Natural killer cell (primary cell): ENCODE data around the gene GLIS2. TPM values are rescaled to one million over a fixed set of nuclear protein-coding genes. Genes with fewer than 3 reads are reported as not detected.

Experiments
- ATAC-seq, 3 donors: fragments of 150-1000 bp in 2 of 3; fragments of 200-7000 bp in 1 of 3; cut with Tn5 transposase; 1 replicate in 1 of 3; 2 replicates in 2 of 3; pipeline ENCODE4 v1.10.0; 2021; ENCODE audit warnings: mild to moderate bottlenecking in 2 of 3, moderate library complexity in 2 of 3
- DNase-seq, 2 donors: peaks; one replicate each; pipeline versions ENCODE4 v3.0.0 to v3.0.0-alpha.2; 2013 to 2021; ENCODE audit warnings: mixed read lengths in 1 of 2
- H3K27ac ChIP-seq: one replicate; pipeline ENCODE4 v1.5.1; 2013; ENCODE audit warnings: mild to moderate bottlenecking, low read length
- H3K27me3 ChIP-seq: one replicate; pipeline ENCODE4 v1.6.1; 2013; ENCODE audit warnings: low read length; ENCODE audit not compliant: control insufficient read depth, insufficient read depth
- H3K36me3 ChIP-seq: one replicate; pipeline ENCODE4 v1.6.1; 2013; ENCODE audit warnings: low read length; ENCODE audit not compliant: control insufficient read depth, insufficient read depth
- H3K4me1 ChIP-seq: one replicate; pipeline ENCODE4 v1.6.1; 2013; ENCODE audit warnings: low read length; ENCODE audit not compliant: control insufficient read depth, insufficient read depth
- H3K4me3 ChIP-seq: one replicate; pipeline ENCODE4 v1.5.1; 2013; ENCODE audit warnings: low read length
- H3K9me3 ChIP-seq: one replicate; pipeline ENCODE4 v1.6.1; 2013; ENCODE audit warnings: low read length; ENCODE audit not compliant: control insufficient read depth, insufficient read depth
- H3K27ac Mint-ChIP-seq, 2 donors: one replicate each; pipeline ENCODE4 v1.8.0; 2022; ENCODE audit warnings: mild to moderate bottlenecking in 2 of 2, mixed read lengths in 2 of 2, moderate library complexity in 1 of 2
- H3K27me3 Mint-ChIP-seq, 2 donors: one replicate each; pipeline ENCODE4 v1.8.0; 2022; ENCODE audit warnings: low read depth in 2 of 2, mixed read lengths in 2 of 2
- H3K36me3 Mint-ChIP-seq: one replicate; pipeline ENCODE4 v1.8.0; 2022; ENCODE audit warnings: mixed read lengths
- H3K4me1 Mint-ChIP-seq, 2 donors: one replicate each; pipeline ENCODE4 v1.8.0; 2022; ENCODE audit warnings: mixed read lengths in 2 of 2
- H3K4me3 Mint-ChIP-seq: one replicate; pipeline ENCODE4 v1.8.0; 2022; ENCODE audit warnings: mild to moderate bottlenecking, moderate library complexity, mixed read lengths
- H3K9me3 Mint-ChIP-seq, 2 donors: one replicate each; pipeline ENCODE4 v1.8.0; 2022; ENCODE audit warnings: mixed read lengths in 2 of 2
- CTCF ChIP-seq: fragments of 200-600 bp; IDR thresholded peaks from one replicate; pipeline ENCODE4 v1.8.0; 2022; ENCODE audit warnings: antibody characterized with exemption
- WGBS: methylation state at CpG from one replicate; pipeline ENCODE4 v1.1.7; 2013; ENCODE audit warnings: missing lambda C conversion rate; ENCODE audit not compliant: insufficient coverage; 5-methylcytosine and 5-hydroxymethylcytosine counted together
- intact Hi-C: fragments of 100-400 bp; cut with micrococcal nuclease; formaldehyde crosslinking; loops from one replicate; pipeline ENCODE4 v1.14.2; 2022
- total RNA-seq, 4 donors: library from RNA; stranded (reverse); fragments of 120-200 nt in 1 of 4; gene quantifications; one replicate each; pipeline versions ENCODE4 v1.2.3 to v1.2.4, GENCODE V29; 2013 to 2022

GLIS2 gene
- total RNA-seq, result under 1 TPM in 2 of 3 donors, not detected in 1; 0.05 to 0.35 TPM
- total RNA-seq (2013), result not detected

GRCh38 chr16:4315186-4316107, at the start of gene GLIS2:
Gene GLIS2, plus strand, starts transcription at chr16:4316067. Its CDS starts 16,214 bp downstream, at chr16:4332281.
- Histone ChIP-seq H3K36me3 (no peaks in the 10 kb centered on the region), H3K4me3 (peak within 1 kb of the TSS; percentile 34), H3K27ac (no peak within 1 kb of the TSS), H3K9me3 (no peaks in the 10 kb centered on the region), H3K4me1 (peaks cover 35% of the 10 kb centered on the region), H3K27me3 (peaks cover 18% of the 10 kb centered on the region)
- no peak for TF ChIP-seq CTCF
- ATAC-seq, result peak; percentile 64
- intact Hi-C loops, result no loop called here
- Mint-ChIP-seq H3K27me3 (peaks cover 11 to 15% of the 10 kb centered on the region in 2 donors), H3K4me3 (peak within 1 kb of the TSS; percentile 94), H3K9me3 (no peaks in the 10 kb centered on the region), H3K27ac (peak within 1 kb of the TSS; percentile 65 to 76), H3K36me3 (no peaks in the 10 kb centered on the region), H3K4me1 (peaks cover 11 to 22% of the 10 kb centered on the region in 2 donors)
- under 1% methylated on average over 68 of the region's 115 CpGs for WGBS
- peak; percentile 38 to 53 for DNase-seq

GRCh38 chr16:4266372-4266771, 49.5 kb upstream of the GLIS2 start:
- Mint-ChIP-seq H3K36me3 (no peaks in the 10 kb centered on the region), H3K27ac (no peak overlapping the region), H3K4me1 (peaks cover 0 to 22% of the 10 kb centered on the region in 2 donors), H3K27me3 (no peaks in the 10 kb centered on the region), H3K4me3 (no peak overlapping the region), H3K9me3 (no peaks in the 10 kb centered on the region)
- no peak overlapping the region for H3K27ac ChIP-seq
- ATAC-seq (no peak), DNase-seq (no peak)
- TF ChIP-seq CTCF, result no peak
- WGBS, result 96% methylated on average over 6 of the region's 6 CpGs
- H3K9me3 ChIP-seq, result no peaks in the 10 kb centered on the region
- no peaks in the 10 kb centered on the region for H3K27me3 ChIP-seq
- no peak overlapping the region for H3K4me3 ChIP-seq
- H3K4me1 ChIP-seq, result peaks cover 11% of the 10 kb centered on the region
- peaks cover 9% of the 10 kb centered on the region for H3K36me3 ChIP-seq
- intact Hi-C loops, result no loop called here

- peak overlapping the region; percentile 45 for H3K4me3 Mint-ChIP-seq
- no peaks in the 10 kb centered on the region for H3K36me3 ChIP-seq
- H3K27ac Mint-ChIP-seq, result no peak overlapping the region
- H3K4me1 Mint-ChIP-seq, result peaks cover 5 to 31% of the 10 kb centered on the region in 2 donors
- H3K27ac ChIP-seq, result no peak overlapping the region
- H3K9me3 ChIP-seq, result no peaks in the 10 kb centered on the region
- no peaks in the 10 kb centered on the region for H3K27me3 Mint-ChIP-seq
- TF ChIP-seq CTCF, result no peak
- H3K4me1 ChIP-seq, result peaks cover 21% of the 10 kb centered on the region
- no peaks in the 10 kb centered on the region for H3K36me3 Mint-ChIP-seq
- intact Hi-C loops, result no loop called here
- no peaks in the 10 kb centered on the region for H3K27me3 ChIP-seq
- no peak for ATAC-seq
- 97% methylated on average over 5 of the region's 5 CpGs for WGBS
- H3K4me3 ChIP-seq, result no peak overlapping the region
- no peak for DNase-seq
- H3K9me3 Mint-ChIP-seq, result no peaks in the 10 kb centered on the region
Measured at GRCh38 chr16:4270091-4270490, 45.8 kb upstream of the GLIS2 start.
